Fibroblast of lung (primary cell): ENCODE measurements around the gene CERCAM. TPM values are rescaled to one million over a fixed set of nuclear protein-coding genes. Genes with fewer than 3 reads are reported as not detected.
A peak's percentile ranks its signal among the peaks of the same experiment; 100 is the strongest.

Experiments
- DNase-seq, 2 donors: peaks; one replicate each; pipeline versions ENCODE4 v3.0.0 to v3.0.0-alpha.2; 2010; ENCODE audit warnings: low read depth in 2 of 2
- H2AFZ ChIP-seq: 2 replicates; pipeline ENCODE4 v1.5.1; 2012; ENCODE audit warnings: low read length, control low read depth, inconsistent platforms
- H3K27ac ChIP-seq: 2 replicates; pipeline ENCODE4 v1.5.1; 2011; ENCODE audit warnings: low read length, control low read depth; ENCODE audit not compliant: insufficient read depth
- H3K27me3 ChIP-seq: 2 replicates; pipeline ENCODE4 v1.5.1; 2011; ENCODE audit warnings: mild to moderate bottlenecking, low read length; ENCODE audit not compliant: control insufficient read depth, insufficient read depth
- H3K36me3 ChIP-seq: 2 replicates; pipeline ENCODE4 v1.5.1; 2011; ENCODE audit warnings: low read length; ENCODE audit not compliant: control insufficient read depth, insufficient read depth
- H3K4me1 ChIP-seq: 2 replicates; pipeline ENCODE4 v1.5.1; 2011; ENCODE audit warnings: low read length; ENCODE audit not compliant: control insufficient read depth, insufficient read depth; ENCODE audit errors: extremely low read depth
- H3K4me2 ChIP-seq: 2 replicates; pipeline ENCODE4 v1.5.1; 2011; ENCODE audit warnings: low read length, control low read depth; ENCODE audit not compliant: insufficient read depth; ENCODE audit errors: extremely low read depth
- H3K4me3 ChIP-seq, 4 experiments: fragments of 200-600 bp in 1 of 4; sonication (generic) in 1 of 4; replicated peaks in 1 of 4; 2 replicates each; pipeline ENCODE4 v1.5.1; 2011 to 2016; ENCODE audit warnings: low read length in 4 of 4, low read depth in 3 of 4, mild to moderate bottlenecking in 3 of 4, control low read depth in 2 of 4, inconsistent platforms in 1 of 4, mixed read lengths in 1 of 4; ENCODE audit not compliant: insufficient read depth in 1 of 4; ENCODE audit errors: control extremely low read depth in 1 of 4
- H3K79me2 ChIP-seq: 2 replicates; pipeline ENCODE4 v1.5.1; 2012; ENCODE audit warnings: mild to moderate bottlenecking, low read length, inconsistent platforms; ENCODE audit not compliant: control insufficient read depth, insufficient read depth
- H3K9ac ChIP-seq: 2 replicates; pipeline ENCODE4 v1.5.1; 2011; ENCODE audit warnings: mild to moderate bottlenecking, low read length, control low read depth; ENCODE audit not compliant: insufficient read depth
- H3K9me3 ChIP-seq: 2 replicates; pipeline ENCODE4 v1.5.1; 2012; ENCODE audit warnings: low read depth, low read length; ENCODE audit not compliant: control insufficient read depth, insufficient read depth
- H4K20me1 ChIP-seq: 2 replicates; pipeline ENCODE4 v1.5.1; 2011; ENCODE audit warnings: low read length; ENCODE audit not compliant: control insufficient read depth, insufficient read depth; ENCODE audit errors: extremely low read depth
- EZH2 ChIP-seq: IDR thresholded peaks from 2 replicates; pipeline ENCODE4 v1.5.1; 2012; ENCODE audit warnings: low read length, control low read depth, mild to moderate bottlenecking; ENCODE audit errors: missing control alignments
- polyA plus RNA-seq, 2 donors: library from polyadenylated mRNA; depleted of rRNA in 1 of 2; stranded (reverse) in 1 of 2; unstranded in 1 of 2; fragments of >200 nt; gene quantifications; 2 replicates each; pipeline ENCODE4 v1.2.1, GENCODE V29; 2011 to 2012; ENCODE audit warnings: missing spikeins in 1 of 2
- total RNA-seq: library from RNA; depleted of rRNA; stranded (reverse); fragments of >200 nt; gene quantifications from 2 replicates; pipeline ENCODE4 v1.2.1, GENCODE V29; 2014
- TF ChIP-seq, protein P1 (sequence below), 2 donors: IDR thresholded peaks in 1 of 2; conservative IDR thresholded peaks in 1 of 2; 1 replicate in 1 of 2; 2 replicates in 1 of 2; pipeline ENCODE4 v1.5.1; 2011 to 2012; ENCODE audit warnings: low read length in 2 of 2, control low read depth in 1 of 2, inconsistent platforms in 1 of 2, low read depth in 1 of 2, mild to moderate bottlenecking in 1 of 2

Gene CERCAM
- total and polyA plus RNA-seq, 2 donors (not counting 1 experiment from before 2014, with no cell fraction given) = 64.2 to 90.5 TPM

DNA sequence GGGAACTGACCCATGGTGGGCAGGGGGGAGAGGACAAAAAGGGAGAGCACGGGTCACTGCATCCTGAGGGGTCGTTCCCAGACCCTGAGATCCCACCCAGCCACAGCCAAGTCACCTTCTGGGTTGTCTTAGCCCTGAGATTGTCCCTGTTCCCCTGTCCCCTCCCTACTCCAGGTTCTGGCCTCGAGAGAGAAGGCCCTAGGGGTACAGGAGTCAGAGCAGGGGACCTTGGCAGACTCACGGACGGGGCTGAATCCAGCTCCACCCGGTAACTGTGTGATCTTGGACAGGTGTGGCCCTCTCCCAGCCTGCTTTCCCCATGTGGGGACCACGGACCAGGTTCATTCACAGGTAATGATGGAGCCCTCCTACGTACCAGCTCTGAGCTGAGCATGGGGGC lies 11.2 kb upstream of the CERCAM start:
- Histone ChIP-seq H4K20me1 (no peaks in the 10 kb centered on the region), H3K4me3 (no peak overlapping the region), H3K4me2 (no peak overlapping the region), H3K9ac (no peak overlapping the region), H3K27me3 (no peaks in the 10 kb centered on the region), H3K36me3 (no peaks in the 10 kb centered on the region), H2AFZ (no peak overlapping the region), H3K79me2 (no peaks in the 10 kb centered on the region), H3K4me1 (no peaks in the 10 kb centered on the region), H3K9me3 (no peaks in the 10 kb centered on the region), H3K27ac (no peak overlapping the region)
- no peak for DNase-seq
- TF ChIP-seq, protein P1, sequence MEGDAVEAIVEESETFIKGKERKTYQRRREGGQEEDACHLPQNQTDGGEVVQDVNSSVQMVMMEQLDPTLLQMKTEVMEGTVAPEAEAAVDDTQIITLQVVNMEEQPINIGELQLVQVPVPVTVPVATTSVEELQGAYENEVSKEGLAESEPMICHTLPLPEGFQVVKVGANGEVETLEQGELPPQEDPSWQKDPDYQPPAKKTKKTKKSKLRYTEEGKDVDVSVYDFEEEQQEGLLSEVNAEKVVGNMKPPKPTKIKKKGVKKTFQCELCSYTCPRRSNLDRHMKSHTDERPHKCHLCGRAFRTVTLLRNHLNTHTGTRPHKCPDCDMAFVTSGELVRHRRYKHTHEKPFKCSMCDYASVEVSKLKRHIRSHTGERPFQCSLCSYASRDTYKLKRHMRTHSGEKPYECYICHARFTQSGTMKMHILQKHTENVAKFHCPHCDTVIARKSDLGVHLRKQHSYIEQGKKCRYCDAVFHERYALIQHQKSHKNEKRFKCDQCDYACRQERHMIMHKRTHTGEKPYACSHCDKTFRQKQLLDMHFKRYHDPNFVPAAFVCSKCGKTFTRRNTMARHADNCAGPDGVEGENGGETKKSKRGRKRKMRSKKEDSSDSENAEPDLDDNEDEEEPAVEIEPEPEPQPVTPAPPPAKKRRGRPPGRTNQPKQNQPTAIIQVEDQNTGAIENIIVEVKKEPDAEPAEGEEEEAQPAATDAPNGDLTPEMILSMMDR (conservative IDR thresholded peaks at IDR 0.05 in 1 of 2, IDR thresholded peaks at IDR 0.05 in 1 of 2; ENCODE audit: low read depth in 1 of 2, low read length in 2 of 2) = no peak
- TF ChIP-seq EZH2 = no peak

DNA sequence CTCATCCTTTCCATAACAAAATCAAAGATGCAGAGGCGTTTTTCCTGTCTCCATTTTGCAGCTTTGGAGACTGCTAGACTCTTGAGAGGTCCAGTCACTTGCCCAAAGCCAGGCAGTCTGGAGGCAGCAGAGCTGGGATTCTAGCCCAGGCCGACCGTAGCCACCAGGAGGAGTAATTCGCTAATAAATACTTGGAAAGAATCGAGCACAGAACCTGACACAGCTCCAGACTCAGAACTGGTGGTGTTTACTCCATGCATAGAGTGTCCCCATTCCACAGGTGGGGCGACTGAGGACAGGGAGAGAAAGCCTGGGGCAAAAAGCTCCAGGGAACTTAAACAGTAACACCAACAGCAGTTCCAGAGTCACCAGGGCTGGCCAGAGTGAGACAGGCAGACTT lies 10.7 kb upstream of the CERCAM start:
- no peak overlapping the region for H3K27ac ChIP-seq
- H3K4me3 ChIP-seq = no peak overlapping the region

DNA sequence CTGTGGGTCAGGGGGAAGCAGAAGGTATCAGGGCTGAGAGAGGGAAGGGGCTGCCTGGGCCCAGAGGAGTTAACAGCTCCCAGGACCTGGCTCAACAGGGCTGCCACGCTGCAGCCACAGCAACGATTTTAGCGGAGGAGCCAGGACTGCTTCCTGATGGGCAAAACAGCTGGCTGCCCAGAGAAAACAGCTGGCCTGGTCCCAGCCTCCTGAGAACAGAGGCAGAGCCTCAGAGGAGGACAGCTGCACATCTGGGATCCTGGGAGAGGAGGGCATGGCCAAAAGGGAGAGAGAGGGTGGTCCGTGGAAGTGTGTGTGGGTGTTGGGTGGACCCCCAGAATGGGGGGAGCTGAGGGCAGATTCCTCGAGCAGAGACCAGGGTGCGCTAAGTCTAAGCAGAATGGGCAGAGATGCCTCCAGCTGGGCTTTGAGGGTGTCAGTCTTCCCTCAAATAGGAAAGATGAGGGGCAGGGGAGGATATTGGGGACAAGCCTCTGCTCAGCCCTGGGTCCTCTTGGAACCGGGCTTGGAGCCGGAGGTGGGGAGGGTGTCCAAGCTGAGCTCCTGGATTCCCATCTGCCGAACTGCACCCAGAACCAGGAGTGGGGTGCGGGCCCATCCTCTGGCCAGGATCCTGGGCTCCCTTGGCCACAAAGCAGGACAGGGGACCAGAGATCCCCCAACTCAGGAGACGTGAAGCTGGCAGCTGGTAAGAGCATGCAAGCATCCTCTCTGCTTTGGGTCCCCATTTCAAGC lies 9.1 kb upstream of the CERCAM start:
- TF ChIP-seq, protein P1 (conservative IDR thresholded peaks at IDR 0.05 in 1 of 2, IDR thresholded peaks at IDR 0.05 in 1 of 2; ENCODE audit: low read depth in 1 of 2, low read length in 2 of 2) = no peak
- TF ChIP-seq EZH2 = no peak
- H2AFZ ChIP-seq = no peak overlapping the region
- no peaks in the 10 kb centered on the region for H4K20me1 ChIP-seq
- H3K36me3 ChIP-seq = no peaks in the 10 kb centered on the region
- no peak for DNase-seq
- no peaks in the 10 kb centered on the region for H3K4me1 ChIP-seq
- no peaks in the 10 kb centered on the region for H3K79me2 ChIP-seq
- H3K9ac ChIP-seq = no peak overlapping the region
- H3K27me3 ChIP-seq = peaks cover 11% of the 10 kb centered on the region
- no peak overlapping the region for H3K27ac ChIP-seq
- H3K4me3 ChIP-seq = no peak overlapping the region
- H3K9me3 ChIP-seq = no peaks in the 10 kb centered on the region
- no peak overlapping the region for H3K4me2 ChIP-seq

More for the DNA sequence above, 10.7 kb upstream of the CERCAM start:
- Histone ChIP-seq H4K20me1 (no peaks in the 10 kb centered on the region), H3K79me2 (no peaks in the 10 kb centered on the region), H3K27me3 (peaks cover under 1% of the 10 kb centered on the region), H3K4me1 (no peaks in the 10 kb centered on the region), H2AFZ (no peak overlapping the region), H3K9me3 (no peaks in the 10 kb centered on the region), H3K4me2 (no peak overlapping the region), H3K9ac (no peak overlapping the region), H3K36me3 (no peaks in the 10 kb centered on the region)
- peak; percentile 25 to 49 for DNase-seq
- TF ChIP-seq EZH2 = no peak
- TF ChIP-seq, protein P1 (conservative IDR thresholded peaks at IDR 0.05 in 1 of 2, IDR thresholded peaks at IDR 0.05 in 1 of 2; ENCODE audit: low read depth in 1 of 2, low read length in 2 of 2) = peak; percentile 38 to 39
